GM23338 (cell line): ENCODE measurements around the gene ACTR8. TPM values are rescaled to one million over a fixed set of nuclear protein-coding genes. Genes with fewer than 3 reads are reported as not detected.
A peak's percentile ranks its signal among the peaks of the same experiment; 100 is the strongest.

Experiments
- ATAC-seq: fragments of 200-7000 bp; cut with Tn5 transposase; 3 replicates; pipeline ENCODE4 v1.9.1; 2020
- DNase-seq: peaks from one replicate; pipeline ENCODE4 v3.0.0-alpha.2; 2015; ENCODE audit warnings: low spot score
- H2AFZ ChIP-seq: fragments of 200-600 bp; sonication (generic); 2 replicates; pipeline ENCODE4 v1.8.0; 2016; ENCODE audit warnings: antibody characterized with exemption, mild to moderate bottlenecking, moderate library complexity
- H3F3A ChIP-seq: fragments of 200-600 bp; sonication (generic); replicated peaks from 2 replicates; pipeline ENCODE4 v1.8.0; 2017; ENCODE audit warnings: antibody characterized with exemption, mixed run types, low read depth
- H3K27ac ChIP-seq: fragments of 200-600 bp; sonication (generic); 2 replicates; pipeline ENCODE4 v1.6.1; 2016; ENCODE audit warnings: low read depth
- H3K27me3 ChIP-seq: fragments of 200-600 bp; sonication (generic); 2 replicates; pipeline ENCODE4 v1.8.0; 2016; ENCODE audit warnings: mild to moderate bottlenecking, mixed run types, moderate library complexity; ENCODE audit not compliant: insufficient read depth
- H3K36me3 ChIP-seq: fragments of 200-600 bp; sonication (generic); 2 replicates; pipeline ENCODE4 v1.8.0; 2016; ENCODE audit warnings: mild to moderate bottlenecking; ENCODE audit not compliant: insufficient read depth
- H3K4me1 ChIP-seq: fragments of 200-600 bp; sonication (generic); 2 replicates; pipeline ENCODE4 v1.8.0; 2016; ENCODE audit warnings: mild to moderate bottlenecking, moderate library complexity; ENCODE audit not compliant: insufficient read depth
- H3K4me2 ChIP-seq: fragments of 200-600 bp; sonication (generic); 2 replicates; pipeline ENCODE4 v1.7.1; 2017; ENCODE audit warnings: mixed run types
- H3K4me3 ChIP-seq: fragments of 200-600 bp; sonication (generic); 2 replicates; pipeline ENCODE4 v1.6.1; 2016; ENCODE audit warnings: mixed run types
- H3K79me2 ChIP-seq: fragments of 200-600 bp; sonication (generic); replicated peaks from 2 replicates; pipeline ENCODE4 v1.8.0; 2017; ENCODE audit warnings: mild to moderate bottlenecking; ENCODE audit not compliant: insufficient read depth
- H3K9me2 ChIP-seq: fragments of 200-600 bp; sonication (generic); 2 replicates; pipeline ENCODE4 v1.8.0; 2017; ENCODE audit not compliant: insufficient read depth
- H4K20me1 ChIP-seq: fragments of 200-600 bp; sonication (generic); replicated peaks from 2 replicates; pipeline ENCODE4 v1.8.0; 2017; ENCODE audit warnings: mild to moderate bottlenecking; ENCODE audit not compliant: insufficient read depth
- H3K27ac Mint-ChIP-seq: 2 replicates; pipeline ENCODE4 v1.8.0; 2020; ENCODE audit warnings: inconsistent platforms, mild to moderate bottlenecking, moderate library complexity, mixed read lengths
- H3K27me3 Mint-ChIP-seq: 3 replicates; pipeline ENCODE4 v1.8.0; 2022; ENCODE audit warnings: low read depth, mild to moderate bottlenecking, moderate library complexity, mixed read lengths, inconsistent platforms; ENCODE audit not compliant: insufficient read depth, poor library complexity
- H3K36me3 Mint-ChIP-seq: 3 replicates; pipeline ENCODE4 v1.8.0; 2021; ENCODE audit warnings: low read depth, mild to moderate bottlenecking, inconsistent platforms, moderate library complexity, mixed read lengths
- H3K4me1 Mint-ChIP-seq: 3 replicates; pipeline ENCODE4 v1.8.0; 2020; ENCODE audit warnings: mild to moderate bottlenecking, inconsistent platforms, mixed read lengths
- H3K4me3 Mint-ChIP-seq: 3 replicates; pipeline ENCODE4 v1.8.0; 2021; ENCODE audit warnings: moderate library complexity, mild to moderate bottlenecking, inconsistent platforms, mixed read lengths
- H3K9me3 Mint-ChIP-seq: 3 replicates; pipeline ENCODE4 v1.8.0; 2020; ENCODE audit warnings: moderate library complexity, mild to moderate bottlenecking, inconsistent platforms, mixed read lengths
- CREB1 ChIP-seq: fragments of 250-450 bp; sonication (Bioruptor Pico); IDR thresholded peaks from 2 replicates; pipeline ENCODE4 v1.5.0; 2020; ENCODE audit warnings: low read depth, mild to moderate bottlenecking, moderate library complexity
- ETS1 ChIP-seq: IDR thresholded peaks from 2 replicates; pipeline ENCODE4 v1.6.1; 2016; ENCODE audit warnings: antibody characterized with exemption
- EZH2phosphoT487 ChIP-seq: fragments of 200-600 bp; sonication (generic); IDR thresholded peaks from one replicate; pipeline ENCODE4 v1.8.1; 2018; ENCODE audit warnings: antibody characterized with exemption; ENCODE audit not compliant: unreplicated experiment
- POLR2AphosphoS5 ChIP-seq: IDR thresholded peaks from 2 replicates; pipeline ENCODE4 v1.6.1; 2016; ENCODE audit warnings: antibody characterized with exemption, low read depth
- REST ChIP-seq: IDR thresholded peaks from one replicate; pipeline ENCODE4 v1.6.1; 2018; ENCODE audit warnings: antibody characterized with exemption; ENCODE audit not compliant: unreplicated experiment
- ZNF114 ChIP-seq: fragments of 250-450 bp; sonication (Bioruptor Pico); IDR thresholded peaks from 2 replicates; pipeline ENCODE4 v1.5.0; 2020; ENCODE audit warnings: mild to moderate bottlenecking, moderate library complexity
- ZNF331 ChIP-seq: fragments of 250-450 bp; sonication (Bioruptor Pico); IDR thresholded peaks from 2 replicates; pipeline ENCODE4 v1.5.0; 2020; ENCODE audit warnings: low read depth, mild to moderate bottlenecking, moderate library complexity
- polyA plus RNA-seq: library from polyadenylated mRNA; unstranded; fragments of >200 nt; fragmentation: Nextera tagmentation; extraction: Ambion mirVana; gene quantifications from 2 replicates; pipeline ENCODE4 v1.2.1, GENCODE V29; 2016
- total RNA-seq: library from RNA; depleted of rRNA; stranded (reverse); fragments of >200 nt; shearing (Covaris generic); gene quantifications from 2 replicates; pipeline ENCODE4 v1.2.3, GENCODE V29; 2014

The ACTR8 gene
- total and polyA plus RNA-seq, 2 experiments from 2014 or later, result 19.8 to 23.0 TPM

- H3K27ac ChIP-seq, result peak within 1 kb of the TSS; percentile 68
- H3K4me2 ChIP-seq, result peak within 1 kb of the TSS; percentile 88
- peaks cover 8% of the 10 kb centered on the region; the same call in 1 of the 2 replicates for H3F3A ChIP-seq
- peak within 1 kb of the TSS; percentile 72; the same call in 1 of the 2 replicates for H2AFZ ChIP-seq
- H3K4me1 Mint-ChIP-seq, result peaks cover 24% of the 10 kb centered on the region
- peak within 1 kb of the TSS; percentile 81 for H3K4me3 ChIP-seq
- DNase-seq (peak; percentile 100), ATAC-seq (peak; percentile 99)
- peaks cover 45% of the 10 kb centered on the region for H3K79me2 ChIP-seq
- TF ChIP-seq CREB1 (peak; percentile 97), ZNF331 (CRISPR knock-in tag) (no peak), ETS1 (peak; percentile 59), REST (no peak), POLR2AphosphoS5 (peak; percentile 93)
- H3K36me3 Mint-ChIP-seq, result peaks cover 8% of the 10 kb centered on the region; the same call in 2 of the 3 replicates
- peaks cover 11% of the 10 kb centered on the region; the same call in 1 of the 2 replicates for H3K36me3 ChIP-seq
- no peaks in the 10 kb centered on the region for H3K9me2 ChIP-seq
- 0 out of 2 replicates have a peak, but pooled peaks cover 4% of the 10 kb centered on the region for H3K27me3 ChIP-seq
- H3K27me3 Mint-ChIP-seq, result peaks cover 1% of the 10 kb centered on the region
- peaks cover 11% of the 10 kb centered on the region; the same call in 1 of the 2 replicates for H3K4me1 ChIP-seq
- peaks cover 23% of the 10 kb centered on the region for H4K20me1 ChIP-seq
- H3K9me3 Mint-ChIP-seq, result no peaks in the 10 kb centered on the region
- H3K27ac Mint-ChIP-seq, result peak within 1 kb of the TSS; percentile 99
- peak within 1 kb of the TSS; percentile 97 for H3K4me3 Mint-ChIP-seq
These were observed 9.7 kb upstream of the ACTR8 start, which contains the start of gene SELENOK for GRCh38 chr3:53891497-53892285. Gene SELENOK, minus strand, starts transcription at chr3:53891859.

GRCh38 chr3:53890726-53891475 lies 8.9 kb upstream of the ACTR8 start:
- Histone ChIP-seq H3K36me3 (peaks cover 17% of the 10 kb centered on the region), H3K9me2 (no peaks in the 10 kb centered on the region), H3K27me3 (0 out of 2 replicates have a peak, but pooled peaks cover 4% of the 10 kb centered on the region), H3F3A (peaks cover 8% of the 10 kb centered on the region; the same call in 1 of the 2 replicates), H3K4me2 (peak overlapping the region; percentile 88), H3K79me2 (peaks cover 45% of the 10 kb centered on the region), H2AFZ (peak overlapping the region; percentile 72; the same call in 1 of the 2 replicates), H4K20me1 (peaks cover 23% of the 10 kb centered on the region), H3K27ac (peak overlapping the region; percentile 28), H3K4me1 (peaks cover 11% of the 10 kb centered on the region; the same call in 1 of the 2 replicates), H3K4me3 (peak overlapping the region; percentile 81)
- peak; percentile 69 for DNase-seq
- ATAC-seq, result peak; percentile 25
- Mint-ChIP-seq H3K36me3 (peaks cover 9% of the 10 kb centered on the region; the same call in 2 of the 3 replicates), H3K4me1 (peaks cover 24% of the 10 kb centered on the region), H3K27ac (peak overlapping the region; percentile 99), H3K4me3 (peak overlapping the region; percentile 97), H3K27me3 (peaks cover 1% of the 10 kb centered on the region), H3K9me3 (no peaks in the 10 kb centered on the region)
- TF ChIP-seq CREB1 (peak; percentile 53), ZNF114 (CRISPR knock-in tag) (no peak), EZH2phosphoT487 (no peak)
